Measurements from ENCODE around the gene WFDC1.

Gene WFDC1

GRCh38 chr16:84288902-84289301 lies 5.8 kb upstream of the WFDC1 start:
- Histone ChIP-seq H3K27ac (ENCODE audit: low read length) (no peak overlapping the region), H3K36me3 (ENCODE audit: insufficient read depth, low read length) (no peaks in the 10 kb centered on the region), H2AFZ (ENCODE audit: low read depth, low read length) (no peak overlapping the region), H3K4me3 (ENCODE audit: low read depth in 1 of 2, low read length in 2 of 2) (no peak overlapping the region), H3K9ac (ENCODE audit: low read depth, low read length) (no peak overlapping the region), H3K9me3 (ENCODE audit: insufficient read depth, low read length, severe bottlenecking) (no peaks in the 10 kb centered on the region), H4K20me1 (ENCODE audit: insufficient read depth, low read length) (0 out of 2 replicates have a peak, but pooled peaks cover 3% of the 10 kb centered on the region), H3K27me3 (ENCODE audit: insufficient read depth, low read length, poor library complexity) (peaks cover 18% of the 10 kb centered on the region), H3K79me2 (ENCODE audit: insufficient read depth, low read length) (no peaks in the 10 kb centered on the region), H3K4me2 (ENCODE audit: insufficient read depth, low read length) (no peak overlapping the region), H3K4me1 (ENCODE audit: insufficient read depth, low read length) (no peaks in the 10 kb centered on the region)
- ATAC-seq (ENCODE audit: insufficient read depth, low read depth) (no peak), DNase-seq (no peak)
- no peak for TF ChIP-seq EZH2 (IDR thresholded peaks at IDR 0.05; ENCODE audit: borderline replicate concordance, low read depth, low read length, severe bottlenecking)
- TF ChIP-seq, protein P1, sequence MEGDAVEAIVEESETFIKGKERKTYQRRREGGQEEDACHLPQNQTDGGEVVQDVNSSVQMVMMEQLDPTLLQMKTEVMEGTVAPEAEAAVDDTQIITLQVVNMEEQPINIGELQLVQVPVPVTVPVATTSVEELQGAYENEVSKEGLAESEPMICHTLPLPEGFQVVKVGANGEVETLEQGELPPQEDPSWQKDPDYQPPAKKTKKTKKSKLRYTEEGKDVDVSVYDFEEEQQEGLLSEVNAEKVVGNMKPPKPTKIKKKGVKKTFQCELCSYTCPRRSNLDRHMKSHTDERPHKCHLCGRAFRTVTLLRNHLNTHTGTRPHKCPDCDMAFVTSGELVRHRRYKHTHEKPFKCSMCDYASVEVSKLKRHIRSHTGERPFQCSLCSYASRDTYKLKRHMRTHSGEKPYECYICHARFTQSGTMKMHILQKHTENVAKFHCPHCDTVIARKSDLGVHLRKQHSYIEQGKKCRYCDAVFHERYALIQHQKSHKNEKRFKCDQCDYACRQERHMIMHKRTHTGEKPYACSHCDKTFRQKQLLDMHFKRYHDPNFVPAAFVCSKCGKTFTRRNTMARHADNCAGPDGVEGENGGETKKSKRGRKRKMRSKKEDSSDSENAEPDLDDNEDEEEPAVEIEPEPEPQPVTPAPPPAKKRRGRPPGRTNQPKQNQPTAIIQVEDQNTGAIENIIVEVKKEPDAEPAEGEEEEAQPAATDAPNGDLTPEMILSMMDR (IDR thresholded peaks at IDR 0.05; ENCODE audit: borderline replicate concordance, extremely low read depth, low read length, poor library complexity, severe bottlenecking) = no peak

- H3K4me3 ChIP-seq (ENCODE audit: low read depth in 1 of 2, low read length in 2 of 2) = no peak overlapping the region
- ATAC-seq (ENCODE audit: insufficient read depth, low read depth) (no peak), DNase-seq (no peak)
- no peaks in the 10 kb centered on the region for H3K9me3 ChIP-seq (ENCODE audit: insufficient read depth, low read length, severe bottlenecking)
- no peak overlapping the region for H3K27ac ChIP-seq (ENCODE audit: low read length)
- H3K27me3 ChIP-seq (ENCODE audit: insufficient read depth, low read length, poor library complexity) = peaks cover 41% of the 10 kb centered on the region
- H3K9ac ChIP-seq (ENCODE audit: low read depth, low read length) = no peak overlapping the region
- H3K79me2 ChIP-seq (ENCODE audit: insufficient read depth, low read length) = no peaks in the 10 kb centered on the region
- H3K4me1 ChIP-seq (ENCODE audit: insufficient read depth, low read length) = no peaks in the 10 kb centered on the region
- H2AFZ ChIP-seq (ENCODE audit: low read depth, low read length) = no peak overlapping the region
- H4K20me1 ChIP-seq (ENCODE audit: insufficient read depth, low read length) = 0 out of 2 replicates have a peak, but pooled peaks cover 3% of the 10 kb centered on the region
- no peak overlapping the region for H3K4me2 ChIP-seq (ENCODE audit: insufficient read depth, low read length)
- H3K36me3 ChIP-seq (ENCODE audit: insufficient read depth, low read length) = no peaks in the 10 kb centered on the region
- no peak for TF ChIP-seq EZH2 (IDR thresholded peaks at IDR 0.05; ENCODE audit: borderline replicate concordance, low read depth, low read length, severe bottlenecking)
- TF ChIP-seq, protein P1 (IDR thresholded peaks at IDR 0.05; ENCODE audit: borderline replicate concordance, extremely low read depth, low read length, poor library complexity, severe bottlenecking) = no peak
Measured at GRCh38 chr16:84291226-84291625, 3.5 kb upstream of the WFDC1 start.

DNA sequence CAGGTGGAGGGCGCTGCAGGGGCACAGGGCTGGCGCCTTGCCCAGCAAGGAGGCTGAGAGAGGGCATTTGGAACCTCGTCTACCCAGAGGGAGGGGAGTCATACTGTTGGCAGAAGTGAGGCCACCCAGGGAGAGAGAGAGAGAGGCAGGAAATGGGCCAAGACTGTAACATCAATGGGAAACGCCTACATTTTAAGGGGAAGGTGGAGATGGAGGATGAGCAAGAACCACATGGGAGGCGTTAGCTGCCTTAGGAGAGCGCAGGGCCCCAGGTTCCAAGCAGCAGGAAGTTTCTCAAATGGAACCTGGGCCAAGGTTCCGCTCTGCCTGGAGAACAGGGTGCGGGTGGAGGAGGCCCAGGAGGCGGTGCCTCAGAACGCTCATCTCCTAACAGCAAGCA lies 2.7 kb upstream of the WFDC1 start:
- Histone ChIP-seq H3K4me2 (ENCODE audit: insufficient read depth, low read length) (no peak overlapping the region), H3K4me1 (ENCODE audit: insufficient read depth, low read length) (no peaks in the 10 kb centered on the region), H2AFZ (ENCODE audit: low read depth, low read length) (no peak overlapping the region), H3K9me3 (ENCODE audit: insufficient read depth, low read length, severe bottlenecking) (no peaks in the 10 kb centered on the region), H3K9ac (ENCODE audit: low read depth, low read length) (no peak overlapping the region), H3K27ac (ENCODE audit: low read length) (no peak overlapping the region), H3K27me3 (ENCODE audit: insufficient read depth, low read length, poor library complexity) (peaks cover 46% of the 10 kb centered on the region), H3K79me2 (ENCODE audit: insufficient read depth, low read length) (no peaks in the 10 kb centered on the region), H4K20me1 (ENCODE audit: insufficient read depth, low read length) (0 out of 2 replicates have a peak, but pooled peaks cover 3% of the 10 kb centered on the region), H3K4me3 (ENCODE audit: low read depth in 1 of 2, low read length in 2 of 2) (no peak overlapping the region), H3K36me3 (ENCODE audit: insufficient read depth, low read length) (no peaks in the 10 kb centered on the region)
- TF ChIP-seq EZH2 (IDR thresholded peaks at IDR 0.05; ENCODE audit: borderline replicate concordance, low read depth, low read length, severe bottlenecking) = no peak
- TF ChIP-seq, protein P1 (IDR thresholded peaks at IDR 0.05; ENCODE audit: borderline replicate concordance, extremely low read depth, low read length, poor library complexity, severe bottlenecking) = no peak
- DNase-seq (no peak), ATAC-seq (ENCODE audit: insufficient read depth, low read depth) (peak; percentile 55; the same call in 2 of the 3 replicates)

GRCh38 chr16:84293406-84293805 lies 1.3 kb upstream of the WFDC1 start:
- Histone ChIP-seq H2AFZ (ENCODE audit: low read depth, low read length) (no peak overlapping the region), H3K9me3 (ENCODE audit: insufficient read depth, low read length, severe bottlenecking) (no peaks in the 10 kb centered on the region), H3K4me2 (ENCODE audit: insufficient read depth, low read length) (no peak overlapping the region), H3K27me3 (ENCODE audit: insufficient read depth, low read length, poor library complexity) (peaks cover 40% of the 10 kb centered on the region), H3K9ac (ENCODE audit: low read depth, low read length) (no peak overlapping the region), H3K27ac (ENCODE audit: low read length) (no peak overlapping the region), H4K20me1 (ENCODE audit: insufficient read depth, low read length) (0 out of 2 replicates have a peak, but pooled peaks cover 3% of the 10 kb centered on the region), H3K4me3 (ENCODE audit: low read depth in 1 of 2, low read length in 2 of 2) (no peak overlapping the region), H3K36me3 (ENCODE audit: insufficient read depth, low read length) (no peaks in the 10 kb centered on the region), H3K4me1 (ENCODE audit: insufficient read depth, low read length) (no peaks in the 10 kb centered on the region), H3K79me2 (ENCODE audit: insufficient read depth, low read length) (no peaks in the 10 kb centered on the region)
- ATAC-seq (ENCODE audit: insufficient read depth, low read depth) (no peak), DNase-seq (no peak)
- TF ChIP-seq EZH2 (IDR thresholded peaks at IDR 0.05; ENCODE audit: borderline replicate concordance, low read depth, low read length, severe bottlenecking) = no peak

Measured in DND-41 (cell line).